Panc1 (cell line): ENCODE data around the gene PROX1. TPM values are rescaled to one million over a fixed set of nuclear protein-coding genes. Genes with fewer than 3 reads are reported as not detected.

Source experiments
- ATAC-seq: fragments of 200-7000 bp; cut with Tn5 transposase; 2 replicates; pipeline ENCODE4 v1.9.1; 2020; ENCODE audit warnings: mild to moderate bottlenecking, moderate library complexity
- BruUV-seq: library from RNA; stranded (reverse); fragments of 400-500 nt; replicated peaks from 2 replicates; lab custom pipeline; 2021; lab: Mats Ljungman, UMichigan
- CTCF ChIA-PET: fragments of 300-600 bp; sonication (Branson Sonifier 250); formaldehyde crosslinking; loops from one replicate; lab custom pipeline; 2022; ENCODE audit warnings: antibody characterized with exemption; lab: Charles Lee
- POLR2A ChIA-PET: fragments of 300-600 bp; sonication (Branson Sonifier 250); formaldehyde crosslinking; loops from one replicate; lab custom pipeline; 2022; ENCODE audit warnings: antibody characterized with exemption; lab: Charles Lee
- DNase-seq: peaks from one replicate; pipeline ENCODE4 v3.0.0-alpha.2; 2010; ENCODE audit warnings: low read depth, low spot score
- H3K27ac ChIP-seq: 2 replicates; pipeline ENCODE4 v1.5.1; 2011; ENCODE audit warnings: mild to moderate bottlenecking, low read length, inconsistent platforms
- H3K27me3 ChIP-seq: fragments of 200-500 bp; sonication (Bioruptor generic); 2 replicates; pipeline ENCODE4 v1.6.0; 2014; ENCODE audit warnings: low read length, inconsistent platforms; ENCODE audit not compliant: control insufficient read depth, insufficient read depth
- H3K36me3 ChIP-seq: fragments of 200-500 bp; sonication (Bioruptor generic); 2 replicates; pipeline ENCODE4 v1.5.1; 2014; ENCODE audit warnings: inconsistent platforms, mild to moderate bottlenecking, low read length, moderate library complexity; ENCODE audit not compliant: control insufficient read depth, insufficient read depth
- H3K4me1 ChIP-seq: 2 replicates; pipeline ENCODE4 v1.5.1; 2011; ENCODE audit warnings: inconsistent platforms, mild to moderate bottlenecking, low read length, moderate library complexity; ENCODE audit not compliant: control insufficient read depth, insufficient read depth
- H3K4me3 ChIP-seq, 2 experiments: 2 replicates each; pipeline ENCODE4 v1.5.1; 2011 to 2012; ENCODE audit warnings: low read depth in 2 of 2, low read length in 2 of 2, mild to moderate bottlenecking in 2 of 2, inconsistent platforms in 1 of 2, moderate library complexity in 1 of 2
- H3K9me3 ChIP-seq: fragments of 200-500 bp; sonication (Bioruptor generic); 2 replicates; pipeline ENCODE4 v1.5.1; 2014; ENCODE audit warnings: low read depth, mild to moderate bottlenecking, inconsistent platforms, low read length, moderate library complexity; ENCODE audit not compliant: control insufficient read depth, insufficient read depth
- CTCF ChIP-seq: fragments of 450-650 bp; IDR thresholded peaks from 2 replicates; pipeline ENCODE4 v1.5.1; 2017; ENCODE audit warnings: mild to moderate bottlenecking
- POLR2AphosphoS5 ChIP-seq: IDR thresholded peaks from 2 replicates; pipeline ENCODE4 v1.6.1; 2012; ENCODE audit warnings: mild to moderate bottlenecking, low read depth, low read length, moderate library complexity
- SIN3A ChIP-seq: IDR thresholded peaks from 2 replicates; pipeline ENCODE4 v1.6.1; 2012; ENCODE audit warnings: low read depth, mild to moderate bottlenecking, low read length, moderate library complexity, borderline replicate concordance; ENCODE audit not compliant: insufficient read depth
- TCF7L2 ChIP-seq: IDR thresholded peaks from 2 replicates; pipeline ENCODE4 v1.6.1; 2011; ENCODE audit warnings: mild to moderate bottlenecking, low read depth, low read length, inconsistent platforms
- in situ Hi-C: cut with HindIII; loops from 2 replicates; pipeline ENCODE4 v1.10.0; 2016; ENCODE audit warnings: low sequenced_read_pairs, low pct_unique_long_range_greater_than_20kb
- intact Hi-C: fragments of 100-400 bp; cut with micrococcal nuclease; formaldehyde crosslinking; loops from one replicate; pipeline ENCODE4 v1.10.0; 2022; ENCODE audit not compliant: unreplicated experiment
- total RNA-seq: library from RNA; stranded (reverse); gene quantifications from one replicate; pipeline ENCODE4 v1.2.1, GENCODE V29; 2021; ENCODE audit not compliant: unreplicated experiment
- TF ChIP-seq, protein P1 (sequence below), 2 experiments: IDR thresholded peaks; 2 replicates each; pipeline ENCODE4 v1.6.1; 2011 to 2012; ENCODE audit warnings: low read depth in 2 of 2, control low read depth in 1 of 2, low read length in 1 of 2, mild to moderate bottlenecking in 1 of 2, moderate library complexity in 1 of 2; ENCODE audit not compliant: insufficient read depth in 1 of 2

PROX1 gene
- total RNA-seq, 1 experiment from 2014 or later, result 0.13 TPM

DNA sequence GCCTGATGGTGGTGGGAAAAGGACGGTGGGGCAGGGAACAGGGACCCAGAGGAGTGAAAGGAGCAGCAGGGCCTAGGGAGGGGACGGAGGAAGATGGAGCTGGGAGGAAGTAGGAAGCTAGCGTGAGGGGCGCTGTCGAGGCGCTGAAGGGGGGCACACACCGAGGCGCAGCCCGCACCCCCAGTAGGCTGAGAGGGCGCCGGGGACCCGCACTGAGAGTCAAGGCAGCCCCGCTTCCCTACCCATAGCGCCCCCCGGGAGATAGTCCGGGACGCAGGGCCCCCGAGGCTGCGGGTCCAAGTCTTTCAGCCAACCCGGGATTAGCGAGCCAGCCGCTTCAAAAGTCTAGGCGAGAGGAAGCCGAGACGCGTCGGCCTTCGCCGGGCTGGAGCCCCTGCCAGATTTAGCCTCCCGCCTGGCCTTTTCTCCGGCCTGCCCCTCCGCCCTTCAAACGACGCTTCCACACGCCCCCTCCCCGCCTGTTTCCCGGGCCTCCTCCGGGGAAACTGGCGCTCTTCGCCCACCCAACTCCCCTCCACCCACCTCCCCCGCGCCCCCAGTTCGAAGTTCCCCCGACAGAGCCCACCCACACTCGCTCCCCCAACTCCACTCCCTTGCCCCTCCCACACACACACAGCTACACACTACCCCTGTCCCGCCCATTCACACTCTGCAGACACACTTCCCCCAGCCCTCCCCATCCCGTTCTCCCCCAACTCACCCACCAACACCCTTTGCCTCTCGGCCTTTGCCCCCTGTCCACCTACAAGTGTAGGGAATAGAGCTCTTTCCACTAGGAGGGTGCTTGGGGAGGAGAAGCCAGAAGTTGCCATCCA is 7.8 kb upstream of the PROX1 start:
- no peaks in the 10 kb centered on the region for H3K4me1 ChIP-seq
- ATAC-seq (no peak), DNase-seq (no peak)
- H3K4me3 ChIP-seq, result no peak overlapping the region
- H3K27me3 ChIP-seq, result no peaks in the 10 kb centered on the region; the same call in 1 of the 2 replicates
- in situ Hi-C loops (no loop called here), intact Hi-C loops (no loop called here)
- ChIA-PET POLR2A (no interaction called here), CTCF (no interaction called here)
- no peak overlapping the region for H3K27ac ChIP-seq
- no TSS peak for BruUV-seq
- no peak for TF ChIP-seq CTCF
- no peak for TF ChIP-seq POLR2AphosphoS5
- no peak for TF ChIP-seq SIN3A
- TF ChIP-seq TCF7L2, result no peak
- TF ChIP-seq, protein P1, sequence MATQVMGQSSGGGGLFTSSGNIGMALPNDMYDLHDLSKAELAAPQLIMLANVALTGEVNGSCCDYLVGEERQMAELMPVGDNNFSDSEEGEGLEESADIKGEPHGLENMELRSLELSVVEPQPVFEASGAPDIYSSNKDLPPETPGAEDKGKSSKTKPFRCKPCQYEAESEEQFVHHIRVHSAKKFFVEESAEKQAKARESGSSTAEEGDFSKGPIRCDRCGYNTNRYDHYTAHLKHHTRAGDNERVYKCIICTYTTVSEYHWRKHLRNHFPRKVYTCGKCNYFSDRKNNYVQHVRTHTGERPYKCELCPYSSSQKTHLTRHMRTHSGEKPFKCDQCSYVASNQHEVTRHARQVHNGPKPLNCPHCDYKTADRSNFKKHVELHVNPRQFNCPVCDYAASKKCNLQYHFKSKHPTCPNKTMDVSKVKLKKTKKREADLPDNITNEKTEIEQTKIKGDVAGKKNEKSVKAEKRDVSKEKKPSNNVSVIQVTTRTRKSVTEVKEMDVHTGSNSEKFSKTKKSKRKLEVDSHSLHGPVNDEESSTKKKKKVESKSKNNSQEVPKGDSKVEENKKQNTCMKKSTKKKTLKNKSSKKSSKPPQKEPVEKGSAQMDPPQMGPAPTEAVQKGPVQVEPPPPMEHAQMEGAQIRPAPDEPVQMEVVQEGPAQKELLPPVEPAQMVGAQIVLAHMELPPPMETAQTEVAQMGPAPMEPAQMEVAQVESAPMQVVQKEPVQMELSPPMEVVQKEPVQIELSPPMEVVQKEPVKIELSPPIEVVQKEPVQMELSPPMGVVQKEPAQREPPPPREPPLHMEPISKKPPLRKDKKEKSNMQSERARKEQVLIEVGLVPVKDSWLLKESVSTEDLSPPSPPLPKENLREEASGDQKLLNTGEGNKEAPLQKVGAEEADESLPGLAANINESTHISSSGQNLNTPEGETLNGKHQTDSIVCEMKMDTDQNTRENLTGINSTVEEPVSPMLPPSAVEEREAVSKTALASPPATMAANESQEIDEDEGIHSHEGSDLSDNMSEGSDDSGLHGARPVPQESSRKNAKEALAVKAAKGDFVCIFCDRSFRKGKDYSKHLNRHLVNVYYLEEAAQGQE (IDR thresholded peaks at IDR 0.05; ENCODE audit: insufficient read depth in 1 of 2, low read depth in 2 of 2, low read length in 1 of 2), result no peak
- H3K9me3 ChIP-seq, result no peaks in the 10 kb centered on the region
- no peaks in the 10 kb centered on the region for H3K36me3 ChIP-seq

DNA sequence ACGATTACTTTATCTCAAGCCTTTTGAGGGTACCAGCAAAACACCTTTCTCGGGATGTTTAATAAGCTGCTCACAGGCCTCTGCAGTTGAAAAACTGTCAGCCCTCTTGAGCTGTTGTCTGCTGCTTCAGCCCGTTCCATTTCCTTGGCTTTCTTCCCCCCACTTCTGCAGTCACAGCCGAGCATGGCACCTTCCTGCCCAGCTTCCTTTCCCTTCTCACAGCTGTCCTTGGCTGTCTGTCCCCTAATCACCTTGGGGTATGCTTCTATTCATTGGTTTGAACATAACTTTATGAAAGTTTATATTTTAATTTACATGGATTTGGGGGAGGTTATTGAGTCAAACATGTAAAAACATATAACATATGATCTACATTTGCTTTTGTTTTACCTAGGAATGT is 6.9 kb upstream of the PROX1 start:
- BruUV-seq, result no TSS peak
- no peak for TF ChIP-seq POLR2AphosphoS5
- no peak for TF ChIP-seq TCF7L2
- no peak for TF ChIP-seq SIN3A
- TF ChIP-seq, protein P1 (IDR thresholded peaks at IDR 0.05; ENCODE audit: insufficient read depth in 1 of 2, low read depth in 2 of 2, low read length in 1 of 2), result no peak
- TF ChIP-seq CTCF, result no peak
- DNase-seq (no peak), ATAC-seq (no peak)
- intact Hi-C loops, result no loop called here
- H3K4me1 ChIP-seq, result no peaks in the 10 kb centered on the region
- no peak overlapping the region for H3K4me3 ChIP-seq
- in situ Hi-C loops, result no loop called here
- H3K36me3 ChIP-seq, result no peaks in the 10 kb centered on the region
- H3K27ac ChIP-seq, result no peak overlapping the region
- peaks cover under 1% of the 10 kb centered on the region for H3K27me3 ChIP-seq
- ChIA-PET CTCF (no interaction called here), POLR2A (no interaction called here)
- no peaks in the 10 kb centered on the region for H3K9me3 ChIP-seq
